ENCODE measurements around the gene C16orf96.

- TF ChIP-seq CTCF (IDR thresholded peaks at IDR 0.05 in 2 of 3, conservative IDR thresholded peaks at IDR 0.05 in 1 of 3; ENCODE audit: borderline replicate concordance in 1 of 3, insufficient read depth in 1 of 3, low read depth in 2 of 3, low read length in 2 of 3) (no peak), CBX3 (IDR thresholded peaks at IDR 0.05; ENCODE audit: low read depth) (no peak), SIN3A (IDR thresholded peaks at IDR 0.05; ENCODE audit: low read depth) (no peak), POLR2AphosphoS5 (IDR thresholded peaks at IDR 0.05; ENCODE audit: low read depth, low read length) (no peak), TCF7L2 (IDR thresholded peaks at IDR 0.05; ENCODE audit: borderline replicate concordance, extremely low read depth, insufficient read depth, insufficient read length) (no peak), MAX (IDR thresholded peaks at IDR 0.05) (no peak)
Measured at GRCh38 chr16:4556112-4556511, at the start of gene C16orf96.
